Choroid plexus epithelial cell (primary cell): ENCODE data around the gene FAM78B.

Experiments used
- DNase-seq: peaks from one replicate; pipeline ENCODE4 v3.0.0-alpha.2; 2010; ENCODE audit warnings: low read depth
- H3K4me3 ChIP-seq: 2 replicates; pipeline ENCODE4 v1.5.1; 2011; ENCODE audit warnings: low read depth, mild to moderate bottlenecking, control low read depth, low read length, moderate library complexity
- TF ChIP-seq, protein P1 (sequence below): conservative IDR thresholded peaks from 2 replicates; pipeline ENCODE4 v1.5.1; 2011; ENCODE audit warnings: low read depth, mild to moderate bottlenecking, control low read depth, inconsistent platforms, low read length, moderate library complexity

FAM78B gene

DNA sequence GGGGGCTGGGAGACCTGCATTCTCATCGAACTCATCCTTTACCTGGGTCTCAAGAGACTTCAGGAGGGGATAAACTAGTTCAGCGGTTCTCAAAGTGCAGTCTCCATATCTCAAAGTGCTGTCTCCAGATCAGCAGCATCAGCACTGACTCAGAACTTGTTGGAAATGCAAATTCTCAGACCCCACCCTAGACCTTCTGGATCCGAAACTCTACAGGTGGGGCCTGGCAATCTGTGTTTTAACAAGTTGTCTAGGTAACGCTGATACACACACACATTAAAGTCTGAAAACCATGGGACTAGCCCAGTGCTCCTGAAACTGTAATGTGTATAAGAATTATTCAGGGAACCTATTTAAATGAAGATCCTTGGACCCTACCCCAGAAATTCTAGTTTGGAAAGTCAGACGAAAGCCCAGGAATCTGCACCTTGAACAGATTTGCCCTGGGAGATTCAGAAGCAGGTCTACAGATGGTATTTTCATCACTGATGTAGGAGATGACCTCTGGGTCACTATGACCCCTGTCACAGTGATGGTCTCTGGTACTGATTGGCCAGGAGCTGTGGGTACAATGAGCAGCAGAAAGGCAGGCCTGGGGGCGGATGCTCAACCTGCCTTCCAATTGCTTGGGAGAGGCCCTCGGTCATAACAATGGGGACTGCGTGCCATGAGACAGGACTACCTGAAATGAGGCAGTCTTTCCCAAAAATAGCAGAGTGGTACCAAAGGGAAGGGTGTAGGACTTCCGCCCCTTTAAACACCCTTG lies 127.2 kb downstream of the FAM78B start:
- TF ChIP-seq, protein P1, sequence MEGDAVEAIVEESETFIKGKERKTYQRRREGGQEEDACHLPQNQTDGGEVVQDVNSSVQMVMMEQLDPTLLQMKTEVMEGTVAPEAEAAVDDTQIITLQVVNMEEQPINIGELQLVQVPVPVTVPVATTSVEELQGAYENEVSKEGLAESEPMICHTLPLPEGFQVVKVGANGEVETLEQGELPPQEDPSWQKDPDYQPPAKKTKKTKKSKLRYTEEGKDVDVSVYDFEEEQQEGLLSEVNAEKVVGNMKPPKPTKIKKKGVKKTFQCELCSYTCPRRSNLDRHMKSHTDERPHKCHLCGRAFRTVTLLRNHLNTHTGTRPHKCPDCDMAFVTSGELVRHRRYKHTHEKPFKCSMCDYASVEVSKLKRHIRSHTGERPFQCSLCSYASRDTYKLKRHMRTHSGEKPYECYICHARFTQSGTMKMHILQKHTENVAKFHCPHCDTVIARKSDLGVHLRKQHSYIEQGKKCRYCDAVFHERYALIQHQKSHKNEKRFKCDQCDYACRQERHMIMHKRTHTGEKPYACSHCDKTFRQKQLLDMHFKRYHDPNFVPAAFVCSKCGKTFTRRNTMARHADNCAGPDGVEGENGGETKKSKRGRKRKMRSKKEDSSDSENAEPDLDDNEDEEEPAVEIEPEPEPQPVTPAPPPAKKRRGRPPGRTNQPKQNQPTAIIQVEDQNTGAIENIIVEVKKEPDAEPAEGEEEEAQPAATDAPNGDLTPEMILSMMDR = no peak

DNA sequence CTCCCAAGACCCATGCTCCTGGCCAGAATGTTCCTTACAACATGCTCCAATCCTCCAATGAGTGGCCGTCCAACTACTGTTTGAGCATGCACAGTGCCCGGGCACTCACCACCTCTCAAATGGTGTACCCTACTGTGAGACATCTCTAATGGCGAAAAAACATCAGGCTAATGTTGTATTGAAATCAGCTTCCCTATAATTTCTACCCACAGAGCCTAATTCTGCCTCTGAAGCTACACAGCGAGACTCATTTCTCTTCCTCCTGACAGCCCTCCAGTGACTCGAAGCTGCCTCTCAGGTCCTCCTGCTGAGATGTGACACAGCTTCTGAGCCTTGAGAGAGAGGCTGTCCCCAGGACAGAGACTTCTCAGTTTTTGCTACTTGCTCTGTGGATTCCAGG lies 130.7 kb downstream of the FAM78B start:
- TF ChIP-seq, protein P1 = no peak

More for the DNA sequence above, 127.2 kb downstream of the FAM78B start:
- DNase-seq = no peak
- H3K4me3 ChIP-seq = no peak overlapping the region

DNA sequence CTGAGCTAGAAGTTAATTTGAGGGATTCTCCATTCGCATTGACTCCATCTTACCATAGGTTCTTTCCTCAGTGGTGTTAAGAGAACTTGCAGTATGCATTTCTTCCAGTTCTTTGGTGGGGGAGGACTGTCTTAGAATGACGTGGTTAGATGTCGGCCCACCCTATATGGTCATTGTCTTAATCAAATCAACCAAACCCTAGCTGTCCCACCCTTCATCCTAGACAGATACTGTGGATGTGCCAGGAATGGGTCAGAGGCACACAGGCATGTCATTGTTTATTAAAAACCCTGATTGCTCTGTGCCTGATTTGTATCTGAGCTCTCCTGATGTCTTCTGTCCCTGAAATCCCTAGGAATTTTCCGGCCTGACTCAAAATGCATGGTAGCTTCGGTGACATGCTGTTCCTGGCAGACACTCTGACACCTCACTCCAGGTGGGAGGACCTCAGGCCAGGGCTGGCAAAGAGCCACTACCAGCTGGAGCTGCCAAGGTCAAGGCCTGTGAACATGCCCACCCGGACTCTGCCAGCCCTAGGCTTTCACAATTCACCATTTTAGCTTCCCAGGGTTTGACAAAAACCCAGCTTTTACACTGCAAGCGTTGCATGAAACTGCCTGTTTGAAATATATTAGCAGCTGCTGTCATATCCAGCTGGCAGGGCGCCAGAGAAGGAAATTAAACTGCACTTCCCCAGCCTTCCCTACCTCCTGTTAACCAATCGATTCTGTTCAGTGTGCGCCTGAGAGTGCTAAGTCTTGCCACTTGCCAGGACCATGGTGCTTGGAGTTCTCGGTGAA lies 134.0 kb downstream of the FAM78B start:
- H3K4me3 ChIP-seq = no peak overlapping the region
- TF ChIP-seq, protein P1 = no peak
- no peak for DNase-seq

More for the DNA sequence above, 130.7 kb downstream of the FAM78B start:
- no peak overlapping the region for H3K4me3 ChIP-seq
- no peak for DNase-seq

DNA sequence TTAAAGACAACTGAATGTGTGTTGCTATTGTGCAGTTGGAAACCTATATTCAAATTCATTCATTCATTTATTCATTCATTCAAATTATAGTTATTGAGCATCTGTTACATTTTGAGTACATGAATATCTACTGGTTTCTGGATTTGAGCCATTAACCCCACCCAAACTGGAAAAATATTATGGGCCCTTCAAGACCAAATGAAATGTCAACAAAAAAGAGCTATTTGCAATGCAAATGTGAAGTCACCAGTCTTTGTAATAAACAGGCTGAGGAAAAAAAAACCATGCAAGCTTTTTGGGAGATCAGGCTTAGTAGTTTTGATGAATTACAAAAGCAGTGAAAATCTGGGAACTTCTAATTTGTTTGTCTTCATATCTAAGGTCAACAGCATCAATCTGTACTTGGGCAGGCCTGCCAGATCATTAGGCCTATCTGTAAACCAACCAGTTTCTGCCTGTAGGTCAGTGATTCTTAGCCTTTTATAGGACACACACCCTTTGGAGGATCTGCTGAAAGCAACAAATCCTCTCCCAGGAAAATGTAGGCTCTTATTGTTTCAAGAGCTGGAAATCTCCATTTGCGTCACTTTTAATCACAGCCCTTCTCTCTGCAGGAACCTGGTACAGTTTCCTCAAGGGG lies 134.7 kb downstream of the FAM78B start:
- no peak overlapping the region for H3K4me3 ChIP-seq
- TF ChIP-seq, protein P1 = no peak
- DNase-seq = no peak

GRCh38 chr1:166029196-166029945 lies 137.4 kb downstream of the FAM78B start:
- H3K4me3 ChIP-seq = no peak overlapping the region
- TF ChIP-seq, protein P1 = no peak
- no peak for DNase-seq

DNA sequence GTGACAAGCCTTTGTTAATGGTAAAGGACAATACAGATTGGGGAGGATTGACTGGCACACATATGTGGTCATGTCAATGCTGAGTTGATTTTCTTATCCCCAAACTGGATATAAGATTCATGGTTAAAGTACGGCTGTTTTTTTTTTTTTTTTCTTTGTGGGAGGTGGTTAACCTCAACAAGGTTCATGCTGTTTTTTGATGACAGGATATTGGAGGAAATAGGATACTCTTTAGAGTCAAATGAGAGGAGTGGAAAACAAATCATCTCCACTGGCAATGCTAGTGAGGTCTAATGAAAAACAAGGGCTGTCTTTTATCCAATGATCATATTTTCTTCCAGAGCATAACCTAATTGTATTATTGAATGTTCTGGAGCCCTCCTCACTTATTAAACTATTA lies 140.2 kb downstream of the FAM78B start:
- H3K4me3 ChIP-seq = no peak overlapping the region
- DNase-seq = no peak
- TF ChIP-seq, protein P1 = no peak
